DND-41 (cell line): ENCODE results near the gene ZNF3.

Experiments
- ATAC-seq: fragments of 200-7000 bp; cut with Tn5 transposase; 3 replicates; pipeline ENCODE4 v1.9.1; 2021; ENCODE audit warnings: low read depth; ENCODE audit not compliant: insufficient read depth
- DNase-seq: peaks from one replicate; pipeline ENCODE4 v3.0.0-alpha.2; 2020
- H2AFZ ChIP-seq: 2 replicates; pipeline ENCODE4 v1.6.0; 2012; ENCODE audit warnings: low read depth, low read length
- H3K27ac ChIP-seq: 2 replicates; pipeline ENCODE4 v1.5.1; 2012; ENCODE audit warnings: low read length, inconsistent platforms
- H3K27me3 ChIP-seq: fragments of 200-600 bp; sonication (generic); 2 replicates; pipeline ENCODE4 v1.6.0; 2012; ENCODE audit warnings: low read length, mild to moderate bottlenecking, inconsistent platforms; ENCODE audit not compliant: insufficient read depth, poor library complexity
- H3K36me3 ChIP-seq: 2 replicates; pipeline ENCODE4 v1.5.1; 2012; ENCODE audit warnings: low read length, inconsistent platforms; ENCODE audit not compliant: insufficient read depth
- H3K4me1 ChIP-seq: 2 replicates; pipeline ENCODE4 v1.5.1; 2012; ENCODE audit warnings: mild to moderate bottlenecking, low read length; ENCODE audit not compliant: insufficient read depth
- H3K4me2 ChIP-seq: 2 replicates; pipeline ENCODE4 v1.6.0; 2012; ENCODE audit warnings: mild to moderate bottlenecking, moderate library complexity, low read length, inconsistent platforms; ENCODE audit not compliant: insufficient read depth
- H3K4me3 ChIP-seq, 2 experiments: fragments of 200-600 bp in 1 of 2; shearing (Covaris generic) in 1 of 2; 2 replicates each; pipeline ENCODE4 v1.5.1; 2012 to 2016; ENCODE audit warnings: inconsistent platforms in 2 of 2, low read length in 2 of 2, mild to moderate bottlenecking in 2 of 2, low read depth in 1 of 2, moderate library complexity in 1 of 2
- H3K79me2 ChIP-seq: 2 replicates; pipeline ENCODE4 v1.6.0; 2012; ENCODE audit warnings: low read length, inconsistent platforms; ENCODE audit not compliant: insufficient read depth
- H3K9ac ChIP-seq: 2 replicates; pipeline ENCODE4 v1.6.0; 2012; ENCODE audit warnings: low read depth, mild to moderate bottlenecking, inconsistent platforms, low read length, moderate library complexity
- H3K9me3 ChIP-seq: 2 replicates; pipeline ENCODE4 v1.5.1; 2012; ENCODE audit warnings: low read length, moderate library complexity, mild to moderate bottlenecking, inconsistent platforms; ENCODE audit not compliant: insufficient read depth, severe bottlenecking
- H4K20me1 ChIP-seq: 2 replicates; pipeline ENCODE4 v1.6.0; 2012; ENCODE audit warnings: low read length; ENCODE audit not compliant: insufficient read depth
- CTCF ChIP-seq: IDR thresholded peaks from 2 replicates; pipeline ENCODE4 v1.5.1; 2012; ENCODE audit warnings: borderline replicate concordance, low read length, moderate library complexity, mild to moderate bottlenecking; ENCODE audit not compliant: poor library complexity, severe bottlenecking; ENCODE audit errors: extremely low read depth
- EZH2 ChIP-seq: IDR thresholded peaks from 3 replicates; pipeline ENCODE4 v1.6.1; 2012; ENCODE audit warnings: borderline replicate concordance, low read depth, mild to moderate bottlenecking, moderate library complexity, low read length, inconsistent platforms; ENCODE audit not compliant: severe bottlenecking

ZNF3 gene

GRCh38 chr7:100118388-100119071, 37.0 kb upstream of the ZNF3 start:
- Histone ChIP-seq H3K9ac (peak overlapping the region; percentile 75), H3K4me3 (peak overlapping the region; percentile 70 to 73), H2AFZ (peak overlapping the region; percentile 84), H3K4me1 (peaks cover 39% of the 10 kb centered on the region), H3K36me3 (peaks cover 26% of the 10 kb centered on the region), H4K20me1 (no peaks in the 10 kb centered on the region), H3K9me3 (no peaks in the 10 kb centered on the region), H3K4me2 (peak overlapping the region; percentile 79), H3K27ac (peak overlapping the region; percentile 80), H3K27me3 (no peaks in the 10 kb centered on the region), H3K79me2 (peaks cover 34% of the 10 kb centered on the region)
- ATAC-seq (peak; percentile 1; the same call in 1 of the 3 replicates), DNase-seq (no peak)
- no peak for TF ChIP-seq CTCF
- TF ChIP-seq EZH2: no peak

DNA sequence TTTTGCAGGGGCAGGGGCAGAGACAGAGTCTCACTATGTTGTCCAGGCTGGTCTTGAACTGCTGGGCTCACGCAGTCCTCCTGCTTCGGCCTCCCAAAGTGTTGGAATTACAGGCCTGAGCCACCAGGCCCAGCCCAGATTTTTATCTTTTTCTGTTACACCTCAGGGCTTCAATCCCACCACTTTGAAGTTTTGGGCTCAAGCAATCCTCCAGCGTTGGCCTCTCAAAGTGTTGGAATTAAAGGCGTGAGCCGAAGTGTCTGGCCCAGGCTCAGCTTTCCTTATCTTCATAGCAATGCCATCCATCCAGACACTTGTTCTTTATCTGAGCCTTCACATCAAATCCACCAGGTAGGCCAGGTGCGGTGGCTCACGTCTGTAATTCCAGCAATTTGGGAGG, 33.5 kb upstream of the ZNF3 start:
- Histone ChIP-seq H3K9me3 (no peaks in the 10 kb centered on the region), H4K20me1 (no peaks in the 10 kb centered on the region), H3K4me3 (no peak overlapping the region), H3K4me1 (peaks cover 15% of the 10 kb centered on the region), H3K4me2 (no peak overlapping the region), H2AFZ (no peak overlapping the region), H3K36me3 (peaks cover 46% of the 10 kb centered on the region), H3K27me3 (no peaks in the 10 kb centered on the region), H3K79me2 (peaks cover 13% of the 10 kb centered on the region), H3K27ac (no peak overlapping the region), H3K9ac (no peak overlapping the region)
- TF ChIP-seq EZH2 (no peak), CTCF (no peak)
- ATAC-seq: no peak
- DNase-seq: no peak

- Histone ChIP-seq H3K79me2 (no peaks in the 10 kb centered on the region; the same call in 1 of the 2 replicates), H3K27me3 (no peaks in the 10 kb centered on the region), H3K4me2 (no peak overlapping the region), H3K9me3 (no peaks in the 10 kb centered on the region), H4K20me1 (no peaks in the 10 kb centered on the region; the same call in 1 of the 2 replicates), H3K27ac (no peak overlapping the region), H3K4me1 (no peaks in the 10 kb centered on the region), H2AFZ (no peak overlapping the region), H3K9ac (no peak overlapping the region), H3K4me3 (no peak overlapping the region), H3K36me3 (peaks cover 74% of the 10 kb centered on the region)
- ATAC-seq (0 out of 3 replicates have a peak, but pooled peaks have one; percentile 20), DNase-seq (no peak)
- TF ChIP-seq CTCF (no peak), EZH2 (no peak)
Observed at GRCh38 chr7:100111914-100112313, 30.4 kb upstream of the ZNF3 start.

DNA sequence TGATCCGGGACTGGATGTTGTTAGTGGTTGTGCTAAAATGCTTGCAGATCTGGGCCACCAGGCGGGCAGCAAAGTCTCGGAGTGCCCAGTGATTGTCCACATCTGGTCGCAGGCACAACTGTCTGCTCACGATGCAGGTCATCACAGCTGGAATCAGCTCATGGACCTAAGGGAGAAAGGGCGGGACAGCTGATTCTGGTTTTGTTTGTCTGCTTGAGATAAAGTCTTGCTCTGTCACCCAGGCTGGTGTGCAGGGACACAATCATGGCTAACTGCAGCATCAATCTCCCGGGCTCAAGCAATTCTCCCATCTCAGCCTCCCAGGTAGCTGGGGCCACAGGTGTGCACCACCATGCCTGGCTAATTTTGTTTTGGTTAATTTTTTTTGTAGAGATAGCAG, 29.6 kb upstream of the ZNF3 start:
- TF ChIP-seq CTCF (no peak), EZH2 (no peak)
- Histone ChIP-seq H3K36me3 (peaks cover 81% of the 10 kb centered on the region), H3K27me3 (no peaks in the 10 kb centered on the region), H4K20me1 (no peaks in the 10 kb centered on the region; the same call in 1 of the 2 replicates), H2AFZ (no peak overlapping the region), H3K4me1 (no peaks in the 10 kb centered on the region), H3K4me2 (no peak overlapping the region), H3K27ac (no peak overlapping the region), H3K4me3 (no peak overlapping the region), H3K79me2 (no peaks in the 10 kb centered on the region; the same call in 1 of the 2 replicates), H3K9ac (no peak overlapping the region), H3K9me3 (no peaks in the 10 kb centered on the region)
- ATAC-seq (no peak), DNase-seq (no peak)
